SK-N-MC (cell line): ENCODE data around the gene FGF16.

Experiments
- EZH2 ChIP-seq: fragments of 200-600 bp; sonication (generic); IDR thresholded peaks from one replicate; pipeline ENCODE4 v1.6.1; 2017; ENCODE audit warnings: antibody characterized with exemption
- POLR2AphosphoS5 ChIP-seq: IDR thresholded peaks from 2 replicates; pipeline ENCODE4 v1.6.1; 2012; ENCODE audit warnings: mild to moderate bottlenecking, low read depth, low read length, borderline replicate concordance

DNA sequence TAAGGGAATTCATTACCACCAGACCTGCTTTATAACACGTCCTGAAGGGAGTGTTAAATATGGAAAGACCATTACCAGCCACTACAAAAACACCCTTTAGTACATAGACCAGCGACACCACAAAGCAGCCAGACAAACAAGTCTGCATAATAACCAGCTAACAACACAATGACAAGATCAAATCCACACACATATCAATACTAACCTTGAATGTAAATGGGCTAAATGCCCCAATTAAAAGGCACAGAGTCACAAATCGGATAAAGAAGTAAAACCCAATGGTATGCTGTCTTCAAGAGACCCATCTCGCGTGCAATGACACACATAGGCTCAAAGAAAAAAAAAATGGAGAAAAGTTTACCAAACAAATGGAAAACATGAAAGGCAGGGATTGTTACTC, 36.9 kb downstream of the FGF16 start:
- TF ChIP-seq EZH2 (no peak), POLR2AphosphoS5 (no peak)
